Measurements from ENCODE around the gene PIERCE2.
"Not testable (repeated sequence)": the region's sequence is repeated elsewhere in the genome, so short reads cannot be mapped to it uniquely, and the experiment has no call there.

The PIERCE2 gene, protein sequence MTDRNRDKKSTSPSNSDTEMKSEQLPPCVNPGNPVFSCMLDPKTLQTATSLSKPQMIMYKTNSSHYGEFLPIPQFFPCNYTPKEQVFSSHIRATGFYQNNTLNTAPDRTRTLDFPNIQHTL

DNA sequence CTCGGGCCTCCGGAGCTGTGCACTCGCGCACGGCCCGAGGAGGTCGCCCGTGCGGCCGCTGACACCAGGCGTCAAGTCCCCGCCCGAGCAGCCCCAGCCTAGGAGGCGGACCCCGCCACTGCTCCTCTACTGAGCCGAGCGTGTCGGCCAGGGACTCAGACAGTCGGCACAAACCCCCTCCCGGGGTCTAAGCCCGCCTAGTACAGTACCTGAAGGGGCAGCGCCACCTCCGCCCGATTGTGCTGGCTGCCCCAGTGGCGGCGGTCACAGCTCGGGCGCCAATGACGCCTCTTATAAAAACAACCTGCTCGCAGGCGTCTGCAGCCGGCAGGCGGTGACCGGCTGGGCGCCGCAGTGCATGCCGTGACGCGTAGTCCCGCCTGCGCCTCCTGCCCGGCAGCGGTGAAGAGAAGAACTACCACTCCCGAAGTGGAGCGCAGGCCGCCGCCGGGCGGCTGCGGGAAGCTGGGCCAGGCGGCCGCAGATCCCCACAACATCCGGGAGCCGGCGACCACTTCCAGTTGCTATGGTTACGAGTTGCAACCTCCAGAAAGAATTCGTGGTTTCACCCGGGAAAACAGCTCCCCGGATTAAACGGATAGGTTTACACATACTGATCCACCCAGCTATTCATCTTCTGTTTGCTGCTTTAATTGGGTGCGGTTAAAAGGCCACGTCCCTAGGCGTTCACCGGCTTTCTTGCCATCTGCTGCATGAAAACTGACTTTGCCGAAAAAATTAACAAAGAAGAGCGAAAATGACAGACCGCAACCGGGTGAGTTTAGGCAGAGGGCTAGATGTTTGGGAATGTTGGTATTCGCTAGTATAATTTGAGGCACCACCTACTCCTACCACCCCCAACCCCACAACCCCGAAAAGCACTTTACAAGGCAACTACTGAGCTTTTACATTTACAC is at the start of gene PIERCE2, which contains the start of gene CCPG1:
PIERCE2 (plus strand) TSS at position 484 of the 917 bp plus-strand sequence; CDS start at position 758, 274 bp downstream.
CCPG1 (minus strand) TSS at position 348 of the 917 bp plus-strand sequence. CDS start 18,935 bp downstream, outside the sequence.
- DNase-seq: peak; percentile 87

DNA sequence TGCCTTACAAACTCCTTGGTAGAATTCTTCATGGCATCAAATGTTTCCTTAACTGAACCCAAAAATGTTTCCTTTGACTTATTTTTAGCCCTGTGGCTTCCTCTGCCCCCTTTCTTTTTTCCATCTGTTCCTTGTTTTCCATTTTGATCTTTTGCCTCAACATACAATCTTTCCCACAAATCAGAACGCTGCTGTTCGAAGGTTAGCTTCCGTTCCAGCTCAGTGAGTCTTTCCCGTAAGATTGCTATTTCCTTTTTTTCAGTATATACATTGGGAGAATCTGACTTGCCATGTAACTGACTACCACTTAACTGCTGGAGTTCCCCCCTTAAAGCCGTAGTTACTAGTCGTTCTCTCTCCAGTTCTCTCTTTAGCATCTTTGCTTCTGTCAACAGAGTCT is 48.0 kb upstream of the PIERCE2 start:
- DNase-seq: no peak

DNA sequence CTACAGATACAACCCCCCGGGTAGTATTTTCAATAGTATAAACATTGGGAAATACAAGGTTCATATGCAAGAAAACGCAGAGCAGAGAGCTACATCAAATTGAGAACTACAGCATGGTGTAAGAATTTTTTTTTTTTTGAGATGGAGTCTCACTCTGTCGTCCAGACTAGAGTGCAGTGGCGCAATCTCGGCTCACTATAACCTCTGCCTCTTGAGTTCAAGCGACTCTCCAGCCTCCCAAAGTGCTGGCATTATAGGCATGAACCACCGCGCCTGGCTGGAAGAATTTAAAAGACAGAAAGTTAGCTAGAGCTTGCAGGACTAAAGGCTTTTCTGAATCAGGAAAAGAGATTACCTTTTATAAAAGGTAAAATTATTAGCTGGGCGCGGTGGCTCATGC is 47.2 kb upstream of the PIERCE2 start:
- no peak for DNase-seq

DNA sequence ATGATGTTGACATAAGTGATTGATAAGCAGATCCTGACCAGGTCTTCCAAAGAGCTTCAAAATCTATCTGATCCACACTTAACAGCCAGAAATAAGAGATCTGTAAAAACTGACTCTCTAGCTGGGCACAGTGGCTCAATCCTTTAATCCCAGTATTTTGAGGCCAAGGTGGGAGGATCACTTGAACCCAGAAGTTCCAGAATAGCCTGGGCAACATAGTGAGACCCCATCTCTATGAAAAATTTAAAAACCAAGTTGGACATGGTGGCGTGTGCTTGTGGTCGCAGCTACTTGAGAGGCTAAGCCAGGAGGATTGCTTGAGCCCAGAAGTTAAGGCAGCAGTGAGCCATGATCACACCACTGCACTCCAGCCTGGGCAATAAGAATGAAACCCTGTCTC is 45.7 kb upstream of the PIERCE2 start:
- DNase-seq: no peak

DNA sequence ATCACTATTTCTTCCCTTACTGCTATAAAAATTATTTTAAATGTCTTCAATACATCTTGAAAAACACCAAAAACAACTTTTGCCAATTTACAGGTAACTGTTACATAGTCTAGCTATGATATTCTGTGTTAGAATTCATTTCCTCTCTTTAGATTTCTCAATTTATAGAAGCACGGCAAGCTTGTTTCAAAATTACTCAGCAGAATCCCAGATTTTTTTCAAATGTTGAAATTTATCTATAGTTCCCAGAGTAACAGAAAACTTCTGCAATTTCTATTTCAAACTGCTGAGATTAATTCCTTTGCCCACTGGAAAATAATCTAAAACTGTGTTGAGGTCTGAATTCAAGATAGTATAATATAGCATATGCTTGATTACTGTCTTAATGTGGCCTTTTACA is 41.3 kb upstream of the PIERCE2 start:
- no peak for DNase-seq

DNA sequence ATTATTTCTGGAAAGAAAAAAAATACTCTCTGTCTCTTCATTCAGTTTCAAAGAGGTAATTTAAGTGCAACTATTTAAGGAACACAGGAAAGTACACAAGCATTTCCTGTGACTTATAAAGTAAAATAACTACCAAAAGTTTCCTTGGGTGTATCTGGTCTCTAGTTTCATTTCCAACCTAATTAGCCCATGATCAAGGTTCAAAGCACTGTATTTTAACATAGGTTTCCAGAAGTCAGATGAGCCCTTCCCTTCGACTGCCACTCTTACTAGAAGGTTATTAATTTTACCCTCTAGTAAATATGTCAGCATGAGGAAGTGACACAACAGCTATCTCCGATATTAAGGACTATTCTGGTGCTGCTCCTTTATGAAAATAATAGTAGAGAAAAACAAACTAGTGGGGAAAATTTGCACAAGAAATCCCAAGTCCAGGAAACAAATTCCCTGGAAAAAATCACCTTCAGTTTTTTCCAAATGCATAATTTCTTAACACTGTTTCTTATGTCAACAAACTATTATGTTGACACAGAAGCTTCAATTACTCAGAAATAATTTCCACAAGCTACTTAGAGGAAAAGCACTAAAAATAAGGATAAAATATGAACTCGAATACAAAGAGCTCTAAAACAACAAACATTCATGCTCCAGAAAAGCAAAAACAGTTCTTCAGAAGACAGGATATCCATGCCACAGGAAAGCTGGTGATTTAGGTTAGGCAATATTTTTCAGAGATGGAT is 35.4 kb upstream of the PIERCE2 start:
- no peak for DNase-seq

DNA sequence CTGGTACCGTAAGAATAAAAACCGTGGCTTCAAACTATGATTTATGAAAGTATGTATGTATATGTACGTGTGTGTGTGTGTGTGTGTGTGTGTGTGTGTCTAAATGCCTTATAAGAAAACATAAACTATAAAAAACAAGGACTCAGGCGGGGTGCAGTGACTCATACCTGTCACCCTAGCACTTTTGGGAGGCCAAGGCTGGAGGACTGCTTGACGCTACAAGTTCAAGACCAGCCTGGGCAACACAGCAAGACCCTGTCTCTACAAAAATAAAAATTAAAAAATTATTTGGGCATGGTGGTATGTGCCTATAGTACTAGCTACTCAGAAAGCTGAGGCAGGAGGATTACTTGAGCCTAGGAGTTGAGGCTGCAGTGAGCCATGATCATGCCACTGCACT is 29.2 kb upstream of the PIERCE2 start:
- no peak for DNase-seq

DNA sequence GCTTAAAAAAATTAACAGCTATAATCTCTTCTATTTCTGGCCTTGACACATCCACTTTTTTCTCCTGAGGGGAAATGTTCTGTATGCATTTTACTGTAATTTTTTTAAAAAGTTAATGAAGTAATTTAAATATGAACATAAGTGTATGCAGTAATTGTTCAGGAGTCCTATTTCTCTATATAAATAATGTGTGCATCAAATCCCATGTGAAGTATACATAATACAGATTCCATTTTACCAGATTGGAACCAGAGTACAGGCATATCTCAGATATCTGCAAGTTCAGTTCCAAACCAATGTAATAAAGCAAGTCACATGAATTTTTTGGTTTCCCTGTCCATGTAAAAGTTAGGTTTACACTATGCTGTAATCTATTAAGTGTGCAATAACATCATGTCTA is 26.7 kb upstream of the PIERCE2 start:
- DNase-seq: no peak

DNA sequence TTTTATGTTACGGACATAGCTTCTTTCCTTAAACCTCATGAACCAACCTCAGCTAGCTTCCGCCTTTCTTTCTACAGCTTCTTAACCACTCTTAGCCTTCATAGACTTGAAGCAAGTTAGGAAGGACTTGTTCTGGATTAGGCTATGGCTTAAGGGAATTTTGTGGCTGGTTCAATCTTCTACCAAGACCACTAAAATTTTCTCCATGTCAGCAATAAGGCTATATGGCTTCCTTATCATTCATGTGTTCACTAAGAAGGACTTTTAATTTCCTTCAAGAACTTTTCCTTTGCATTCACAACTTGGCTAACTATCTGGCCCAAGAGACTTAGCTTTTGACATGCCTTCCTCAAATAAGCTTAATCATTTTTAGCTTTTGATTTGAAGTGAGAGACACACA is 24.6 kb upstream of the PIERCE2 start:
- no peak for DNase-seq

DNA sequence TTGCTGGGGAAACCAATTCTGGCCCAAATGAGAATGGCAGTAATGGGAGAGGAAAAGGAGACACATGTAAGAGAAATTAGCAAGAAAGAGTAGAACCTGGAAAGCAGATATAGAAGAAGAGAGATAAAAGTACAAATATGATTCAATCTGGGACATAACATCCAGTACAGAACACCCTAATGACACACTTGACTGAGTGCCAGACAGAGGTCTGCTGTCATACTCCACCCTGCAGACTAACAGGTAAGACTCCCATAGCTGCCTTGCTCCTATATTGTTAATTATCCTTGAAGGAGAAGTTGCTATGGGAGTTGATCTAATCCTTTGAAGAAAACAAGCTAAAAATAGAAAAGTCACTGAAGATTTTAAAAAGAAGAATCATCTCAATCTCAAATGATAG is 21.3 kb upstream of the PIERCE2 start:
- no peak for DNase-seq

DNA sequence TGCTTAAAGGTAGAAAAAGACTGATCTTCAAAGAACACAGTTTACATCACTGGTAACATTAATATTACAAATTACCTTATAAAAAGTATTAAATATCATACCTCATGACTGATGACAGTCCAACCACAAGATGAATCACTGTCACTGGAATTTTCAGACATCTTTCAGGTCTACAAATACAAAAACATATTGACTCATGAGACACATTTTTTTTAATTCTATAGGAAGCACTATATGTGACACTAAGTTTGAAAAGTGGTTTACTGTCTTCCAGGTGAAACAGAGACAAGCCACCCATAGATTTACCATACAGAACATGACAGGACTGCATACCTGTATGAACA is 19.1 kb upstream of the PIERCE2 start:
- no peak for DNase-seq

DNA sequence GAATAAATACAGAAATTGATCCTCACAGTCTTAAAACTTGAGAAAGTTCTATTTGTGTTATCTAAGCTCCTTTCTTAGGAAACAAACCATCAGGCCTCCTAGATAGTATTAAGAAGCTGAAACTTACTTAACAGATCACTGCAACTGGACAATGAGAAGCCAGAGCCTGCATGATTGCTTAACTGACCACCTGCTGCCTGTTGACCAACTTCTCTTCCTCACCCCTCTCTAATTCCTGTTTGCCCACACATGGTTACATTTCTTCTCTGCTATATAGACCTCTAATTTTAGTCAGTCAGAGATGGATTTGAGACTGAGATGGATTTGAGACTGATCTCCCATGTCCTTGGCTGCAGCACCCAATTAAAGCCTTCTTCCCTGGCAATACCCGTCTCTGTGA is 13.6 kb upstream of the PIERCE2 start:
- no peak for DNase-seq

DNA sequence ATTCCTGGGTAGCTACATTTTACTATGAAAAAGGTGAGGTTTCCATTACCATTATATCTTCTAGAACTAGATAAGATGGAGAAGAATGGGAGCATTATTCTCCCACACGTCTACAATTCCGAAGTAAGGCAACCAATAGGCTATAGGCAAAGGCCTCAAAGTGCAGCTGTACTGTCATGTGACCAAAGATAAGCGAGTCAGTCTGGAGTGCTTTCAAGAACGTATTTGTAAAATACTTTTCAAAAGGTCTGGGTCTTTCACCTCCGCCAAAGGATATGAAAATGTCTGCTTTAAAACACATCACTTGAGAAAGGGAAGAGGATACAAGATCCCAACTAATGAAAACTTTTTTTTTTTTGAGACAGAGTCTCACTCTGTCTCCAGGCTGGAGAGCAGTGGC is 10.1 kb upstream of the PIERCE2 start:
- DNase-seq: no peak

DNA sequence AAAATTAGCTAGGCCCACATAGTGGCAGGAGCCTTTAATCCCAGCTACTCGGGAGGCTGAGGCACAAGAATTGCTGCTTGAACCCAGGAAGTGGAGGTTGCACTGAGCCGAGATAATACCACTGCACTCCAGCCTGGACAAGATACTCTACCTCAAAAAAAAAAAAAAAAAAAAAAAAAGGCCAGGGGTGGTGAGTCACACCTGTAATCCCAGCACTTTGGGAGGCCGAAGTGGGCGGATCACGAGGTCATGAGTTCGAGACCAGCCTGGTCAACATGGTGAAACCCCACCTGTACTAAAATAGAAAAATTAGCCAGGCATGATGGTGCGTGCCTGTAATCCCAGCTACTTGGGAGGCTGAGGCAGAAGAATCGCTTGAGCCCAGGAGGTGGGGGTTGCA is 8.2 kb upstream of the PIERCE2 start:
- not testable (repeated sequence) for DNase-seq

DNA sequence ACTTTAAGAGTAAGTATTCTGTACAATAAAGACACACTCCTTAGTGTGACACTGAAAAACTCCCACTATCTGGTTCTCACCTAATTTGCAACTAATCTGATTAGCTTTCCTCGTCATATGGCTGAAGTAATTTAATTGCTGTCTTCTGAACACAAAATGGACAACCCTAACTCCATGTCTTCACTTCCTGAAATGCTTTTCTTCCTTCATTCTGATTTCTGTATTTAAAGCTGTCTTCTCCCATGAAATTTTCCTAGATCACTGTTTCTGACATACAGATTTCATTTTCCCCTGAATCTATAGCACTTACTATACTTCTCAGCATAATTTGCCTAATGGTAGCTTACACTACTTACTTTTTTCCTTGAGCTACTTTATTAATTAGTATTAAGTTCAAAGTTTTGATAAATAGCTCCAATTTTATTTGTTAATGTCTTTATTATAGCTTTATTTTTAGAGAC is 6.5 kb upstream of the PIERCE2 start:
- DNase-seq: no peak

DNA sequence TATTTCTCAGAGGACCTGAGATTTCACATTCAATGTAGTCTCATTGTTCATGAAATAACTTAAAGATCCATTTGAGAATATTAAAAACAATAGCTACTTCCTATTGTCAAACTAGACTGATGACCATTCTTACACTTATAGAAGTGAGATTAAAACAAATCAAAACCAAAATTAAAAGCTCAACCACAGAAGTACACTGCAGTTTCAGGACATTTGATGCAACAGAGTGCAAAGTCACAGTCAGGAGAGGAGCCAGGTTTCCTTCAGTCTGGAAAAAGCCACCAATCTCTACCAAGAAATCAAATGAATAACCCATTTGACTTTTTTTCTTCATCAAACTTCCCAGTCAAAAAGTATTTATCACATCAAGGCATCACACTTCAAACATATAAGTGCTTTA is 5.6 kb upstream of the PIERCE2 start:
- DNase-seq: no peak

DNA sequence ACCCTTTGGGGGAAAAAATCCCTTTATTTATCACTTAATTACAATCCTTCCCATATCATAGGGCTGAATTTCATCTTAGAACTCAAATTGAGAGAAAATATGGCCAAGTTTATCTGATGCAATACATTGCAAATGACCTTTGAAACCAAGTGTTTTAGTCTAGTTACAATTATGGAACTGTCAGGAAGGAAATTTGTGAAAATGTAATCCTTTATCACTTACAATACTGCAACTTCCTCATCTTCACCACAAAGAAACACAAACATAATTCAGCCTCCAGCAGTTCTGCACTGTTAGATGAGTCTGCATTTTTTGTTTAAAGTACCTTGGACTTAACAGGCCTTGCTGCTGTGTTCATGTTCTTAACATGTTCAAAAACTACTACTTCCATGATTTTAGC is 4.8 kb upstream of the PIERCE2 start:
- no peak for DNase-seq

DNA sequence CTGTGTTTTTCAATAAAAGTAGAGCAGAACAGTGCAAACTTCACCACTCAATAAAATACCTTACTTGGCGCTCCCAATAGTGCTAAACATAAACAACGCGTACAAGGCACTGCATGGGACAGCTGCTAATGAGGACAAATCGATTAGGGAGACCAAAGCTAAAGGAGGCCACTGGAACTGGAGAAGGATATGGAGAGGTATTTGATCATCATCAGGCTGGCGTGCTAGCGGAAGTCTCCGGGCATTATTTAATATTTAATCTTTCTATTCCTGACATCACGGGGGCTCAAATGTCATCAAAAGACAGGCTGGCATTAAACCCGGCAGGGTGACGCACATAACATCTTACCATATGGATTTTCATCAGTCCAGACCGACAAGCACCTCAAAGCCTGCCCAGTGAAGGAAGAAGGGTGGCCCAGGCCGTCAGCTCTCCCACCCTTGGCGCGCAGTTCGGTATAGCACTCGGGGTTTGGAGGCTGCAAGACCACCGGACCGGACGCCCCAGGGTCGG is 740 bp upstream of the PIERCE2 start:
- no peak for DNase-seq

DNA sequence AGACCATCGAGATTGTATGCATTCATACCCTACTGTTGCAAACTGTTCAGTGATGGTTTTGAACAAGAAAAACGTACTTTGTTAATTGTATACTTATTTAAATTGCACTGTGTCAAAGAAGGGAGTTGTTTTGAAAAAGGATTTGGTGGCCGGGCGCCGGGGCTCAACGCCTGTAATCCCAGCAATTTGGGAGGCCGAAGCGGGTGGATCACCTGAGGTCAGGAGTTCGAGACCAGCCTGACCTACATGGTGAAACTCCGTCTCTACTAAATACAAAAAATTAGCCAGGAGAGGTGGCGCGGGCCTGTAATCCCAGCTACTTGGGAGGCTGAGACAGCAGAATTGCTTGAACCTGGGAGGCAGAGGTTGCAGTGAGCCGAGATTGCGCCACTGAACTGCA is 681 bp downstream of the PIERCE2 start:
- not testable (repeated sequence) for DNase-seq

DNA sequence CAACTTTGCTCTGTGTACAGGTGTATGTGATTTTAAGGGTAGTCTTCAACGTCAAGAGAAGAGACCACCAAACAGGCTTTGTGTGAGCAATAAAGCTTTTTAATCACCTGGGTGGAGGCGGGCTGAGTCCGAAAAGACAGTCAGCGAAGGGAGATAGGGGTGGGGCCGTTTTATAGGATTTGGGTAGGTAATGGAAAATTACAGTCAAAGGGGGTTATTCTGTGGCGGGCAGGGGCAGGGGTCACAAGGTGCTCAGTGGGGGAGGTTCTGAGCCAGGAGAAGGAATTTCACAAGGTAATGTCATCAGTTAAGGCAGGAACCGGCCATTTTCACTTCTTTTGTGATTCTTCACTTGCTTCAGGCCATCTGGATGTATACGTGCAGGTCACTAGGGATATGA is 9.4 kb downstream of the PIERCE2 start:
- DNase-seq: not testable (repeated sequence)

DNA sequence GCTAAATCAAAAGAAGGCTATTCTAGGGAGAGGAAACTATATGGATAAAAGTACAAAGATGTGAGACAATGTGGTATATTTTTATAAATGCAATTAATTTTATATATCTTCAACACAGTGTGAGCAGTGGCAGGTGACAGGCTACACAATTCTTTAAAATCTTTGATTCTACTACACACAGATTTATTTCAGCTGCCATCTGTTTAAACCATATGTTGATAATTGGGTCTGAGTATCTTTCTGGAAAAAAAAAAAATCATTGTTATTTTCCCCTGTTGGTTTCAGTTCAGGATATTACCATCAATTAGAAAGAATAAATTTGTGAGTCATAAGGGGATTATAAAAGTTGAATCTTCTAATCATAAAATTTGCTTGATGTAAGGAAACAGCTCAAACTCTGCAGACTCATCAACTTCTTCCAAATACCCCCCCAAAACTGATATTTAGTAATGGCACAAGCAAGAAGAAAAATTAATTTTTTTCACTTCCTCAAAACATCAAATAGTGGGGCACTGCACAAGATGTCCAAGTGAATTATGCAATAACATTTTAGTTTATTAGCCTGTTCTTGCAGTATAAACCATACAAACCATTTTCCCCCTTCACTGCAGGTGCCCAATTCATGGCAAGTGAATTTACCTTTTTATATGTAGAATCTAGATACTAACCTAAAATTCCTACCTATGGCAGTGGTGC is 12.0 kb downstream of the PIERCE2 start:
- no peak for DNase-seq

DNA sequence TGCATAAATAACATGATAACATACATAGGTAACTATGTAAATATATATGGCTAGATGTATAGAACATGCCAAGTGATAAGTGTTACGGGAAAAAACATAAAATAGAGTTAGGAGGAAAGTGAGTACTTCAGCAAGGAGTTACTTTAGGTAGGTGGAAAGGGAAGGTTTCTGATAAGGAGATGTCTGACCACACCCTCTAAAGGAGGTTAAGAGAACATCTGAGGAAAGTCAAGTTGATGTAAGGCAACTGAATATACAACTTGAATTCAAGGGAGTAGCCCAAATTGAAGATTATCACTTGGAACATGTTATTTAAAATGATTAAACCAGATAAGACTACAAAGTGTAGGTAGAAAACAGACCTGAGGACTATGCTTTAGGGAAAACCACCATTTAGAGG is 13.8 kb downstream of the PIERCE2 start:
- no peak for DNase-seq

Measured in CD4-positive, alpha-beta T cell treated with Interleukin-17A for 4 hours (primary cell).